GM12872 (cell line): ENCODE measurements around the gene APOA5.
A peak's percentile ranks its signal among the peaks of the same experiment; 100 is the strongest.

ENCODE experiments used
- TF ChIP-seq, protein P1 (sequence below): IDR thresholded peaks from 3 replicates; pipeline ENCODE4 v1.5.1; 2011; ENCODE audit warnings: low read depth, mild to moderate bottlenecking, low read length, moderate library complexity; ENCODE audit not compliant: insufficient read depth

APOA5 gene

DNA sequence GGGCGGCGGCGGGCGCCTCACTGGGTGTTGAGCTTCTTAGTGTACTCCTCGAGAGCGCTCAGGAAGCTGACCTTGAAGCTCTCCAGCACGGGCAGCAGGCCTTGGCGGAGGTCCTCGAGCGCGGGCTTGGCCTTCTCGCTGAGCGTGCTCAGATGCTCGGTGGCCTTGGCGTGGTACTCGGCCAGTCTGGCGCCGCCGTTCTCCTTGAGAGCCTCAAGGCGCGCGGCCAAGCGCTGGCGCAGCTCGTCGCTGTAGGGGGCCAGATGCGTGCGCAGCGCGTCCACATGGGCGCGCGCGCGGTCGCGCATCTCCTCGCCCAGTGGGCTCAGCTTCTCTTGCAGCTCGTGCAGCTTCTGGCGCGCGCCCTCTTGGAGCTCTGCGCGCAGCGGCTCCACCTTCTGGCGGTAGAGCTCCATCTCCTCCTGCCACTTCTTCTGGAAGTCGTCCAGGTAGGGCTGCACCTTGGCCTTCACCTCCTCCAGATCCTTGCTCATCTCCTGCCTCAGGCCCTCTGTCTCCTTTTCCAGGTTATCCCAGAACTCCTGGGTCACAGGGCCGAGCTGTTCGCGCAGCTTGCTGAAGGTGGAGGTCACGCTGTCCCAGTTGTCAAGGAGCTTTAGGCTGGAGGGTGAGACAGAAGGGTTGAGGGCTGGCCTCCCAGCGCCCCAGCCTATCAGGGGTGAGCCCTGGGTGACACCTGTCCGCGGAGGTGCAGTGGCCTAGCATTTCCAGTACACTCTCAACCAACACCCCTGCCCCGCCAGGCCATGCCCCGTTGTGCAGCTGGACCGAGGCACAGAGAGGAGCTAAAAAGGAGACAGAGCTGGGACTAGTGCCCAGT is 44.3 kb upstream of the APOA5 start:
- TF ChIP-seq, protein P1, sequence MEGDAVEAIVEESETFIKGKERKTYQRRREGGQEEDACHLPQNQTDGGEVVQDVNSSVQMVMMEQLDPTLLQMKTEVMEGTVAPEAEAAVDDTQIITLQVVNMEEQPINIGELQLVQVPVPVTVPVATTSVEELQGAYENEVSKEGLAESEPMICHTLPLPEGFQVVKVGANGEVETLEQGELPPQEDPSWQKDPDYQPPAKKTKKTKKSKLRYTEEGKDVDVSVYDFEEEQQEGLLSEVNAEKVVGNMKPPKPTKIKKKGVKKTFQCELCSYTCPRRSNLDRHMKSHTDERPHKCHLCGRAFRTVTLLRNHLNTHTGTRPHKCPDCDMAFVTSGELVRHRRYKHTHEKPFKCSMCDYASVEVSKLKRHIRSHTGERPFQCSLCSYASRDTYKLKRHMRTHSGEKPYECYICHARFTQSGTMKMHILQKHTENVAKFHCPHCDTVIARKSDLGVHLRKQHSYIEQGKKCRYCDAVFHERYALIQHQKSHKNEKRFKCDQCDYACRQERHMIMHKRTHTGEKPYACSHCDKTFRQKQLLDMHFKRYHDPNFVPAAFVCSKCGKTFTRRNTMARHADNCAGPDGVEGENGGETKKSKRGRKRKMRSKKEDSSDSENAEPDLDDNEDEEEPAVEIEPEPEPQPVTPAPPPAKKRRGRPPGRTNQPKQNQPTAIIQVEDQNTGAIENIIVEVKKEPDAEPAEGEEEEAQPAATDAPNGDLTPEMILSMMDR, result peak; percentile 74

- TF ChIP-seq, protein P1, result no peak
These were observed 43.5 kb upstream of the APOA5 start for GRCh38 chr11:116835042-116835772.

GRCh38 chr11:116833816-116834534 is 42.3 kb upstream of the APOA5 start:
- TF ChIP-seq, protein P1, result no peak

DNA sequence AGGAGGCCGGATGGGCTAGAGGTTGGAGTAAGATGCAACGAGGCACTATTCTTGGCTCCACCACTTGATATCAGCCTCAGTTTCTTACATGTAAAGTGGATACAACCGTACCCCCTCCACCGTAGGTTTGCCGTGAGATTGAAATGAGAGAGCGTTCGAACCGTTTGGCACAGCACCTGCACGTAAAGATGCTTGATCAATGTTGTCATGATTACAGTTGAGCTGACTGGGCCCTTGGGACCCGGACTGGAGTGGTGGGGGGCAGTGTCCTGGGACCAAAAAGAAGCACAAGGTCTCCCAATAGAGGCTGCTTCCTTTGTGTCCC is 41.8 kb upstream of the APOA5 start:
- TF ChIP-seq, protein P1, result no peak

GRCh38 chr11:116832350-116833290 is 40.9 kb upstream of the APOA5 start:
- TF ChIP-seq, protein P1, result 0 out of 3 replicates have a peak, but pooled peaks have one; percentile 4

- TF ChIP-seq, protein P1, result no peak
These were observed 40.2 kb upstream of the APOA5 start for GRCh38 chr11:116831790-116832349.
